Upper lobe of left lung (tissue), 4 donors: ENCODE results near the gene IFNL3.

Experiments used
- EP300 ChIP-seq, 4 donors: sonication (generic); formaldehyde crosslinking; IDR thresholded peaks; one replicate each; pipeline ENCODE4 v1.5.1; 2017; ENCODE audit warnings: antibody characterized with exemption in 4 of 4, control low read depth in 2 of 4
- POLR2A ChIP-seq, 4 donors: fragments of 450-650 bp; IDR thresholded peaks; one replicate each; pipeline ENCODE4 v1.5.1; 2016 to 2017; ENCODE audit warnings: antibody characterized with exemption in 4 of 4, mild to moderate bottlenecking in 2 of 4
- POLR2AphosphoS5 ChIP-seq, 2 donors: sonication (generic); formaldehyde crosslinking; IDR thresholded peaks; one replicate each; pipeline ENCODE4 v1.5.1; 2017; ENCODE audit warnings: antibody characterized with exemption in 2 of 2
- TF ChIP-seq, protein P1 (sequence below), 6 experiments: fragments of 450-650 bp in 4 of 6; fragments of 200-600 bp in 2 of 6; sonication (generic) in 2 of 6; IDR thresholded peaks; one replicate each; pipeline ENCODE4 v1.5.1; 2016 to 2019; ENCODE audit warnings: antibody characterized with exemption in 6 of 6

GRCh38 chr19:39199025-39199424 is 45.8 kb downstream of the IFNL3 start:
- TF ChIP-seq, protein P1, sequence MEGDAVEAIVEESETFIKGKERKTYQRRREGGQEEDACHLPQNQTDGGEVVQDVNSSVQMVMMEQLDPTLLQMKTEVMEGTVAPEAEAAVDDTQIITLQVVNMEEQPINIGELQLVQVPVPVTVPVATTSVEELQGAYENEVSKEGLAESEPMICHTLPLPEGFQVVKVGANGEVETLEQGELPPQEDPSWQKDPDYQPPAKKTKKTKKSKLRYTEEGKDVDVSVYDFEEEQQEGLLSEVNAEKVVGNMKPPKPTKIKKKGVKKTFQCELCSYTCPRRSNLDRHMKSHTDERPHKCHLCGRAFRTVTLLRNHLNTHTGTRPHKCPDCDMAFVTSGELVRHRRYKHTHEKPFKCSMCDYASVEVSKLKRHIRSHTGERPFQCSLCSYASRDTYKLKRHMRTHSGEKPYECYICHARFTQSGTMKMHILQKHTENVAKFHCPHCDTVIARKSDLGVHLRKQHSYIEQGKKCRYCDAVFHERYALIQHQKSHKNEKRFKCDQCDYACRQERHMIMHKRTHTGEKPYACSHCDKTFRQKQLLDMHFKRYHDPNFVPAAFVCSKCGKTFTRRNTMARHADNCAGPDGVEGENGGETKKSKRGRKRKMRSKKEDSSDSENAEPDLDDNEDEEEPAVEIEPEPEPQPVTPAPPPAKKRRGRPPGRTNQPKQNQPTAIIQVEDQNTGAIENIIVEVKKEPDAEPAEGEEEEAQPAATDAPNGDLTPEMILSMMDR (IDR thresholded peaks at IDR 0.05): no peak
- no peak for TF ChIP-seq POLR2AphosphoS5 (IDR thresholded peaks at IDR 0.05)
- TF ChIP-seq POLR2A (IDR thresholded peaks at IDR 0.05): no peak
- no peak for TF ChIP-seq EP300 (IDR thresholded peaks at IDR 0.05)
